GM21825 (cell line): ENCODE measurements around the gene CSH2.
"Not testable (repeated sequence)": the region's sequence is repeated elsewhere in the genome, so short reads cannot be mapped to it uniquely, and the experiment has no call there.

ENCODE experiments used
- ATAC-seq: cut with Tn5 transposase; IDR thresholded peaks from one replicate; pipeline ENCODE4 v1.9.1; 2021; ENCODE audit warnings: mild to moderate bottlenecking, moderate library complexity; ENCODE audit not compliant: unreplicated experiment

CSH2 gene

DNA sequence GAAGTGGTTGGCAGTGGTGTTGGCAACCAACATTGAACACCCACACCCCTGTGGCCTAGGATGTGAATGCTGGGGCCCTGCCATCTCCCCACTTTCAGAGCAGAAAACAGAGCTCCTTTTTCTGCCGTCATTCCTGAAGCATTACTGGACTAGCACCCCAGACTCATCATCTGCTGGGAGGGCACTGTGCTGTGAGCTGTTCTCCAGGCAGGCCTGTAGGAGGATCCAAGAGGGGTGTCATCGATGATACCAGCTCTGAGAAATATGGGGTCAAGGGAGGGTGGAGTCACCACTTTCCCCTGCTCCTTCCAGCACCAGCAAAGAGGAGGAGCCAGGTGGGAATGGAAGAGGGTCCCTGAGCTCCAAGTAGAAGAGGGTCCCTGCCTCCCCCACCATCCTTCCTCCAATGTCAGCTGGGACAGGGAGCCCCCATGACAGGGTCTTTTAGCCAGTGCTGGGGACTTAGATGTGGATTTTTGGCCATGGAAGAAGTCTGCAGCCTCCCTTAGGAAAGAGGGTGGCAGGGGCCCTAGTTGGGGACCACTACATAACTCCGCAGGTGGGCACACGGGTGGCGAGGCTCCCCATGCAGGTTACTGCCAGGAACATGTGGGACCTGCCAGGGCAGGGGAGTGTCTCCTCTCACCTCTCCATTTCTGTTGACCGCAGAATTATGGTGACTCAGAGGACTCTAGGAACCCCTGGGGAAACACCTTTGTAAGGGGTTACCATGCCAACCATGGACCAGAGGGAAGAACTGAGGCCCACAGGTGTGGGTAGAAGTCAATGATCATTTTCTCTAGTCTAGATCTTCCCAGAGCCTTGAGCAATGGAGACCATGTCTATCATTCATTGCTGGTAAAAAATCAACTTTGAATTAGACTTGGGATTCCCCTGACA lies 25.7 kb upstream of the CSH2 start:
- ATAC-seq: not testable (repeated sequence)

DNA sequence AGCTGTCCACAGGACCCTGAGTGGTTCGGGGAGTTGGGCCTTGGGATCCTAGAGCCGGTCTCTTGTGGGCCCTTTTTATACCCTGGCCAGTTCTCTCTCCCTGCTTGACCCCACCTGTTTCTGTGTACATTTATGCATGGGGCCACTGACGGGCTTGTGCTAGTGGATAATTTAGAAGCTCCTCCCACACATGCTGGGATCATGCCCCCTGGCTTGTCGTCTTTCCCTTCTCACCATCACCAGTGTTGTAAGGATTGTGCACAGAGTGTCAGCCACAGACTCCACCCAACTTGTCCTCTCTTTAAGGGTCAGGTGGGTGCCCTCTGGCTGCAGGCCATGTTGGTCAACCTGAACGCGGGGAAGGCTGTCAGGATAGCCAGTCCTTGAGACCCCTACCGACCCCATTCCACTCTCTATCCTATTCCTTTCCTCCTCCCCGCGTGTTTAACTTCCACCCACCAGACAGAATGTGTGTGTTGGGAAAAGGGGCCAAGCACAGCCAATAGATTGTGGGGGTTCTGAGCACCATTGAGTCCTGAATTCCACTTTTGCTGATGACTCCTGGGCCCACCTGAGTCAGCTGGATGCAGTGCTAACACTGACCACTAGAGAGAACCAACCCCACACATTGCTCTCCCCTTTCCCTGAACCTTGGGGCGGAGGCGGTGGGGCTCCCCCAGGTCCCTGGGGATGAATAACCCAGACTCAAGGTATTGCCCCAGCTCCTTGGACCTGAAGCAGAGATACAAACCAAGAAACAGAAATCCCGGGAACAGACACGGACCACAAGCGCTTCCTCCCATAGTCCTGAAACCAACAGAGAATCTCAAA lies 23.3 kb upstream of the CSH2 start, which contains the start of gene CSH1:
Gene CSH1, minus strand, starts transcription at position 51 of the 831 bp plus-strand sequence. CDS start 63 bp downstream, outside the sequence.
- not testable (repeated sequence) for ATAC-seq

DNA sequence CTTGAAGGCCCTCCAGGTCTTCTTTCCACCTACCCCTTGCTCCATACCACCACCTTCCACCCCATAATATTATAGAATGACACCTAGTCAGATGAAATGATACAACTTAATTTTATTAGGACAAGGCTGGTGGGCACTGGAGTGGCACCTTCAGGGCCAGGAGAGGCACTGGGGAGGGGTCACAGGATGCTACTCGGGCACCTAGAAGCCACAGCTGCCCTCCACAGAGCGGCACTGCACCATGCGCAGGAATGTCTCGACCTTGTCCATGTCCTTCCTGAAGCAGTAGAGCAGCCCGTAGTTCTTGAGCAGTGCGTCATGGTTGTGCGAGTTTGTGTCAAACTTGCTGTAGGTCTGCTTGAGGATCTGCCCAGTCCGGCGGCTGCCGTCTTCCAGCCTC lies 21.3 kb upstream of the CSH2 start:
- ATAC-seq: not testable (repeated sequence)

DNA sequence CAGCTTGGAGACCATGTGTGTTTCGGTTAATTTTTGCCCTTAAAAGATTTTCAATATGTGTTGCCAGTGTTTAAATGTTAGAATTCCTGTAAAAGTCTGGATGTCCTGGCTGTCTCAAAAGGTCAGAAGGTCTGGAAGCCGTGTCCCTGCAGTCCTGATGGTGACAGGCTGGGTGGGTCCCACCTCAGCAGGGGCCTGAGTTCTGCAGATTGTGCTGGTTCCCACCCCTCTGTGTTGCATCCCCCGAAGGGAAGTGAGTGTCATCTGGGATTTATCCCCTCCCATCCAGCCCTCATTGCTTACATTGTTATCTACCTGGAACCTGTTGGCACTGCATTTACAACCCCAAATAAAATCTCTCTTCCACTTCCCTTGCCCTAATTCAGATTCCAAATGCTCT lies 20.5 kb upstream of the CSH2 start:
- not testable (repeated sequence) for ATAC-seq

DNA sequence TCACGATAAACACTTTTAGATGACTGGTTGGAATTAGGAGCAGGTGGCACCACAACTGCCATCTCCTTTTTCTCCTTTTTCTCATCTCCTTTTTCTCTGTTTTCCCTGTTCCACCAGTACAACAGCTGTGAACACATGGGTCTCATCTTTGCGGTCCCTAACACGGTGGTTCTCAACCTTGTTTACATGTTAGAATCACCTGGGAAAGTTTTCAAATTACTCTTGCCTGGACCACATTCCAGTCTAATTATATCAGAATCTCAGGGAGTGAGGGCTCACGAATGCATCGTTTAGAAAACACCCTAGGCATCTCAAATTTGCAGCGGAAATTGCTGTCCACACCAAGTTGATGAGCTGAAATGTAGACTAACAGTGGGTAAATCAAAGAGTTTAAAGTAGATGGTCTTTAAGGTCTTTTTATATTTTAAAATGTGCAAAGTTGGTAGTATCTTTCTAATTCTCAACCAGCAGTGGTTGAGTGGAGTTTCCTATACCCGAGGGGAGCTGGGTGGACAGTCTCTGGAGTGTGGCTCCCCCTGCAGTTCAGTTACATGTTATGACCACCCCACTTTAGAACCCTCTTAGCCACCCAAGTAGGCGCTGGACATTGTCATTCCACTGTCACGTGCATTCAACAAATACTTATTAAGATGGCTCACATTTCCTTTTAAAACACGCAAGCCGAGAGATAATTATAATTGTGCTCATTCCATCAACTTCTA lies 19.0 kb upstream of the CSH2 start:
- ATAC-seq: not testable (repeated sequence)

DNA sequence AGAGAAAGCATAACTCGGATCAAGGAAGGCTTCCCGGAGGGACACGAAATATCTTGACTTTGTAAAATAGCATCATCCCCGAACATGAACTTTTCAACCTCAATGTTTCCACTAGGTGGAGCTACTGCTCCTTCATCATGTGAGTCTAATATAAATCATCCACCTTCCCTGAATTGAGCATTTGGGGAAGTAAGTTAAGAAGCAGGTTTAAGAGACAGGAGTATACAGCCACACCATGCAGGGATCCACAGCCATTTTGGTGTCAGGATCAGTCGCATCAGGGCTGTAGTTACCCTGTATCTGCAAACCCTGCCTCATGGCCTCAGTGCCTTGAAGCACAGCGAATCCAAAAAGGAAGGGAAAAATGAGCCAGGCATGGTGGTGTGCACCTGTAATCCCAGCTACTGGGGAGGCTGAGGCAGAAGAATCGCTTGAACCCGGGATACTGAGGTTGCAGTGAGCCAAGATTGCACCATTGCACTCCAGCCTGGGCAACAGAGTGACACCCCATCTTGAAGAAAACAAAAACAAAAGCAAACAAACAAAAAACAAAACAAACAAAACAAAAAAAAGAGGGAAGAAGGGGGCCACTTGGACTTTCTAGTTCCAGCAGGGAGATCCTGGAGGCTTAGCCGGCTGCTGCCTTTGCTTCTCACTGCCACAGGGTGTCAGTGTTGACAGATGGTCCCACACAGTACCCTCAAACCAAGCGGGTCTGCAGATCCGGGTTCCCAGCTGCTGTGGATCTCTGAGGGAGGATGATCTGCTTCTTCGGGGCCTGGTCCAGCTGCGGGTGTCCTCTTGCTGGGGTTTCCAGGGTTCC lies 15.8 kb upstream of the CSH2 start:
- not testable (repeated sequence) for ATAC-seq

DNA sequence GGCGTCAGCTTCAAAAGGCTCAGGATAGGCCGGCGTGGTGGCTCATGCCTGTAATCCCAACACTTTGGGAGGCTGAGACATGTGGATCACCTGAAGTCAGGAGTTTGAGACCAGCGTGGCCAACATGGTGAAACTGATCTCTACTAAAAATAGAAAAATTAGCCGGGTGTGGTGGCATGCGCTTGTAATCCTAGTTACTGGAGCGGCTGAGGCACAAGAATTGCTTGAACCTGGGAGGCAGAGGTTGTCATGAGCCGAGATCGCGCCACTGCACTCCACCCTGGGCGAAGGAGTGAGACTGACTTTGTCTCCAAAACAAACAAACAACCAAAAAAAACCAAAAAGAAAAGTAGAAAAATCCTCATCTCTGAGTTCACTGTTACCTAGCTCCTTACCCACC lies 11.6 kb upstream of the CSH2 start:
- ATAC-seq: not testable (repeated sequence)

DNA sequence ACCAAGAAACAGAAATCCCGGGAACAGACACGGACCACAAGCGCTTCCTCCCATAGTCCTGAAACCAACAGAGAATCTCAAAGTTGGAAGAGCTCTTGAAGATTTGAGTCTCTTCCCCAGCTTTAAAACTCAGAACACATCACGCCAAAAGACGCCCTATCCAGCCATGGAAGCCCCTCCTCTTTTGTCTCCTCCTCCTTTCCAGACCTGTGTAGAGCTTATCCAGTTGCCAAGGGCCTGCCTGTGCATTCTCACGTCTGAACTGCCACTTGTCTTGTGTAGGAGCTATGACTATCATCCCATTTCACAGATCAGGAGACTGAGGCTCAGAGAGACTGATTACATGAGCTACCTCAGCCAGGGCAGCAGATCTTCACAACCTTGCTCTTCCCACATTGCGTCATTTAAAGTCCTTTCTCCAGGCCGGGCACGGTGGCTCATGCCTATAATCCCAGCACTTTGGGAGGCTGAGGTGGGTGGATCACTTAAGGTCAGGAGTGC lies 9.2 kb upstream of the CSH2 start:
- ATAC-seq: not testable (repeated sequence)

- no peak for ATAC-seq
Observed at GRCh38 chr17:63881935-63882601, 8.6 kb upstream of the CSH2 start, which contains the start of gene GH2. Gene GH2, minus strand, starts transcription at chr17:63881944. Its CDS starts 143 bp downstream, at chr17:63881801.

GRCh38 chr17:63881337-63881736 lies 7.9 kb upstream of the CSH2 start:
- ATAC-seq: not testable (repeated sequence)

- ATAC-seq: no peak
Observed at GRCh38 chr17:63880706-63881105, 7.2 kb upstream of the CSH2 start.

- ATAC-seq: not testable (repeated sequence)
Observed at GRCh38 chr17:63878413-63878812, 4.9 kb upstream of the CSH2 start.

- not testable (repeated sequence) for ATAC-seq
Observed at GRCh38 chr17:63874693-63875092, 1.2 kb upstream of the CSH2 start.

- ATAC-seq: not testable (repeated sequence)
Observed at GRCh38 chr17:63874061-63874626, 667 bp upstream of the CSH2 start.

DNA sequence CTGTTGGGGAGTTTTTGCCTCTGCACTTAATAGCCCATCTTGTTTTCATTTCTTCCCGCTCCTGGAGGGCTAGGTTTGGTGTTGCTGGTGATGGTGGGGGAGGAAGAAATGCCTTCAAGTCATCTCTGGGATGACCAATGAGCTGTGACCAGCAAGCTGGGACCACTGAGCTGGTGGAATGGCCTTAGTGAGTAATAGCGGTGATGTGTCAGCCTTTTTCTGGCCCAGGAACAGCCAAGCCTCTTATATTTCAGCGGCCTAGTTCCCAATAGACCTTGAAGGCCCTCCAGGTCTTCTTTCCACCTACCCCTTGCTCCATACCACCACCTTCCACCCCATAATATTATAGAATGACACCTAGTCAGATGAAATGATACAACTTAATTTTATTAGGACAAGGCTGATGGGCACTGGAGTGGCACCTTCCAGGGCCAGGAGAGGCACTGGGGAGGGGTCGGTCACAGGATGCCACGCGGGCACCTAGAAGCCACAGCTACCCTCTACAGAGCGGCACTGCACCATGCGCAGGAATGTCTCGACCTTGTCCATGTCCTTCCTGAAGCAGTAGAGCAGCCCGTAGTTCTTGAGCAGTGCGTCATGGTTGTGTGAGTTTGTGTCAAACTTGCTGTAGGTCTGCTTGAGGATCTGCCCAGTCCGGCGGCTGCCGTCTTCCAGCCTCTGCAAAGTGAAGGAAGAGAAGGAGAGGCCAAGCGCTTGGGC lies 1.7 kb downstream of the CSH2 start:
- ATAC-seq: not testable (repeated sequence)

- not testable (repeated sequence) for ATAC-seq
Observed at GRCh38 chr17:63870292-63870665, 3.2 kb downstream of the CSH2 start.

DNA sequence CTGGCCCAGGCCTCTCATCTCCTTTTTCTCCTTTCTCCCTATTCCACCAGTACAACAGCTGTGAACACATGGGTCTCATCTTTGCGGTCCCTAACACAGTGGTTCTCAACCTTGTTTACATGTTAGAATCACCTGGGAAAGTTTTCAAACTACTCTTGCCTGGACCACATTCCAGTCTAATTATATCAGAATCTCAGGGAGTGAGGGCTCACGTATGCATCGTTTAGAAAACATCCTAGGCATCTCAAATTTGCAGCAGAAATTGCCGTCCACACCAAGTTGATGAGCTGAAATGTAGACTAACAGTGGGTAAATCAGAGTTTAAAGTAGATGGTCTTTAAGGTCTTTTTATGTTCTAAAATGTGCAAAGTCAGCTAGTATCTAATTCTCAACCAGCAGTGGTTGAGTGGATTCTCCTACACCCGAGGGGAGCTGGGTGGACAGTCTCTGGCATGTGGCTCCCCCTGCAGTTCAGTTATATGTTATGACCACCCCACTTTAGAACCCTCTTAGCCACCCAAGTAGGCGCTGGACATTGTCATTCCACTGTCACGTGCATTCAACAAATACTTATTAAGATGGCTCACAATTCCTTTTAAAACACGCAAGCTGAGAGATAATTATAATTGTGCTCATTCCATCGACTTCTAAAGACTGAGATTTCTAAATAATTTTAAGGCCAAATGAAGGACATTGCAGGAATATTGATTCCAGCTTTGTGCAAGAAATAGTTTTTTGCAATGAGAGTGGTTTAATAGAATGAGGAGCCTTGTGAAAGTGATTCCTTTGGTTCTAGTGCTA lies 3.8 kb downstream of the CSH2 start:
- ATAC-seq: not testable (repeated sequence)
